Large intestine (tissue), 12 donors: Measurements from ENCODE around the gene ZNF165. TPM values are rescaled to one million over a fixed set of nuclear protein-coding genes. Genes with fewer than 3 reads are reported as not detected.
"Not testable (repeated sequence)": the region's sequence is repeated elsewhere in the genome, so short reads cannot be mapped to it uniquely, and the experiment has no call there.

Experiments used
- DNase-seq, 2 donors: peaks; one replicate each; pipeline versions ENCODE4 v3.0.0 to v3.0.0-alpha.2; 2013
- H3K27ac ChIP-seq: one replicate; pipeline ENCODE4 v1.5.1; 2013; ENCODE audit warnings: low read length
- H3K27me3 ChIP-seq: 2 replicates; pipeline ENCODE4 v1.6.1; 2013; ENCODE audit warnings: low read length; ENCODE audit not compliant: control insufficient read depth, insufficient read depth
- H3K36me3 ChIP-seq: 2 replicates; pipeline ENCODE4 v1.6.1; 2013; ENCODE audit warnings: low read length; ENCODE audit not compliant: control insufficient read depth, insufficient read depth
- H3K4me1 ChIP-seq: one replicate; pipeline ENCODE4 v1.6.1; 2013; ENCODE audit warnings: low read length; ENCODE audit not compliant: control insufficient read depth, insufficient read depth
- H3K4me3 ChIP-seq: one replicate; pipeline ENCODE4 v1.5.1; 2013; ENCODE audit warnings: low read length
- H3K9me3 ChIP-seq: one replicate; pipeline ENCODE4 v1.6.1; 2013; ENCODE audit warnings: mild to moderate bottlenecking, low read depth, low read length, moderate library complexity; ENCODE audit not compliant: control insufficient read depth
- WGBS: methylation state at CpG from one replicate; pipeline ENCODE4 v1.1.5; 2013; ENCODE audit warnings: low lambda C conversion rate; ENCODE audit not compliant: insufficient coverage; 5-methylcytosine and 5-hydroxymethylcytosine counted together
- long read RNA-seq, 11 donors: transcript quantifications; one replicate each; lab custom pipeline, GENCODE V29; 2026
- polyA plus RNA-seq: library from polyadenylated mRNA; unstranded; fragments of 120-200 nt; gene quantifications from one replicate; pipeline ENCODE4 v1.2.1, GENCODE V29; 2013

Gene ZNF165
- polyA plus RNA-seq, result 2.7 TPM
- long read RNA-seq, donor 1, result 0 reads
- long read RNA-seq, donor 2, partial matches to known transcripts, result 0 of 6 reads
- long read RNA-seq, donor 2, other reads (novel, unspliced or antisense), result 6 of 6 reads
- long read RNA-seq, donor 3, result 0 reads
- long read RNA-seq, donor 4, result 0 reads
- long read RNA-seq, donor 5, result 0 reads
- long read RNA-seq, donor 6, result 0 reads
- long read RNA-seq, donor 7, result 0 reads
- long read RNA-seq, donor 8, result 0 reads
- long read RNA-seq, donor 9, result 0 reads
- long read RNA-seq, donor 10, result 0 reads
- long read RNA-seq, donor 11, result 0 reads

GRCh38 chr6:28080381-28080630, at the start of gene ZNF165:
TSS of gene ZNF165 (plus strand) at chr6:28080568. CDS start at chr6:28085481, 4,913 bp downstream.
- peak within 1 kb of the TSS; percentile 93 for H3K27ac ChIP-seq
- H3K4me1 ChIP-seq, DNase-seq, H3K27me3 ChIP-seq, H3K9me3 ChIP-seq, H3K36me3 ChIP-seq: not testable (repeated sequence)
- no CpG with 5 or more reads among the region's 15 CpGs for WGBS
- H3K4me3 ChIP-seq, result peak within 1 kb of the TSS; percentile 72

- no peak overlapping the region for H3K27ac ChIP-seq
- H3K4me1 ChIP-seq, result no peaks in the 10 kb centered on the region
- no peaks in the 10 kb centered on the region for H3K9me3 ChIP-seq
- H3K36me3 ChIP-seq, result no peaks in the 10 kb centered on the region
- H3K27me3 ChIP-seq, result peaks cover 9% of the 10 kb centered on the region
- no peak overlapping the region for H3K4me3 ChIP-seq
- no peak for DNase-seq
- 90% methylated on average over 2 of the region's 4 CpGs for WGBS
These were observed 26.8 kb upstream of the ZNF165 start for GRCh38 chr6:28053584-28053983.

- H3K27ac ChIP-seq, result no peak overlapping the region
- no peaks in the 10 kb centered on the region for H3K9me3 ChIP-seq
- peaks cover 4% of the 10 kb centered on the region for H3K27me3 ChIP-seq
- no peak for DNase-seq
- no CpG with 5 or more reads among the region's 2 CpGs for WGBS
- no peaks in the 10 kb centered on the region for H3K4me1 ChIP-seq
- no peaks in the 10 kb centered on the region for H3K36me3 ChIP-seq
- H3K4me3 ChIP-seq, result no peak overlapping the region
These were observed 20.0 kb upstream of the ZNF165 start for GRCh38 chr6:28060405-28060804.

GRCh38 chr6:28064272-28064671, 16.1 kb upstream of the ZNF165 start:
- Histone ChIP-seq H3K4me3 (no peak overlapping the region), H3K36me3 (no peaks in the 10 kb centered on the region), H3K27me3 (peaks cover 12% of the 10 kb centered on the region), H3K27ac (no peak overlapping the region), H3K4me1 (no peaks in the 10 kb centered on the region), H3K9me3 (no peaks in the 10 kb centered on the region)
- WGBS, result 100% methylated on average over 1 of the region's 3 CpGs
- DNase-seq, result no peak

GRCh38 chr6:28068067-28068466, 12.3 kb upstream of the ZNF165 start:
- no peak for DNase-seq
- no peaks in the 10 kb centered on the region for H3K36me3 ChIP-seq
- peaks cover 23% of the 10 kb centered on the region for H3K27me3 ChIP-seq
- H3K4me3 ChIP-seq, result no peak overlapping the region
- H3K4me1 ChIP-seq, result no peaks in the 10 kb centered on the region
- H3K9me3 ChIP-seq, result no peaks in the 10 kb centered on the region
- no peak overlapping the region for H3K27ac ChIP-seq

- H3K27me3 ChIP-seq, result peaks cover 20% of the 10 kb centered on the region
- not testable (repeated sequence) for H3K4me3 ChIP-seq, H3K27ac ChIP-seq, H3K9me3 ChIP-seq, H3K4me1 ChIP-seq, DNase-seq, H3K36me3 ChIP-seq
- no CpG with 5 or more reads among the region's 4 CpGs for WGBS
These were observed 9.4 kb upstream of the ZNF165 start for GRCh38 chr6:28070968-28071367.

- H3K27ac ChIP-seq, result no peak overlapping the region
- no peak for DNase-seq
- no peaks in the 10 kb centered on the region for H3K9me3 ChIP-seq
- no peaks in the 10 kb centered on the region for H3K36me3 ChIP-seq
- H3K27me3 ChIP-seq, result peaks cover 5% of the 10 kb centered on the region
- no peaks in the 10 kb centered on the region for H3K4me1 ChIP-seq
- H3K4me3 ChIP-seq, result no peak overlapping the region
These were observed 2.3 kb upstream of the ZNF165 start for GRCh38 chr6:28078050-28078449.

- no peak for DNase-seq
- Histone ChIP-seq H3K27me3 (no peaks in the 10 kb centered on the region), H3K4me3 (no peak overlapping the region), H3K36me3 (no peaks in the 10 kb centered on the region), H3K4me1 (no peaks in the 10 kb centered on the region), H3K9me3 (no peaks in the 10 kb centered on the region), H3K27ac (no peak overlapping the region)
- WGBS, result 83% methylated on average over 1 of the region's 6 CpGs
These were observed 1.5 kb upstream of the ZNF165 start for GRCh38 chr6:28078836-28079235.

- no CpG with 5 or more reads among the region's 46 CpGs for WGBS
- H3K36me3 ChIP-seq, result peaks cover 6% of the 10 kb centered on the region
- no peaks in the 10 kb centered on the region for H3K27me3 ChIP-seq
- no peaks in the 10 kb centered on the region for H3K9me3 ChIP-seq
- H3K4me1 ChIP-seq, result no peaks in the 10 kb centered on the region
- peak overlapping the region; percentile 72 for H3K4me3 ChIP-seq
- peak overlapping the region; percentile 93 for H3K27ac ChIP-seq
- DNase-seq, result peak; percentile 96 to 98
These were observed 490 bp downstream of the ZNF165 start for GRCh38 chr6:28080631-28081485.

GRCh38 chr6:28081486-28081751, 1.1 kb downstream of the ZNF165 start:
- Histone ChIP-seq H3K4me3 (peak overlapping the region; percentile 72), H3K4me1 (no peaks in the 10 kb centered on the region), H3K36me3 (peaks cover 9% of the 10 kb centered on the region), H3K27me3 (no peaks in the 10 kb centered on the region), H3K9me3 (no peaks in the 10 kb centered on the region), H3K27ac (peak overlapping the region; percentile 93)
- no peak for DNase-seq
- WGBS, result 8% methylated on average over 4 of the region's 4 CpGs

GRCh38 chr6:28082939-28083338, 2.6 kb downstream of the ZNF165 start:
- Histone ChIP-seq H3K4me3 (no peak overlapping the region), H3K27ac (no peak overlapping the region), H3K9me3 (peaks cover 4% of the 10 kb centered on the region), H3K27me3 (no peaks in the 10 kb centered on the region), H3K36me3 (peaks cover 15% of the 10 kb centered on the region), H3K4me1 (no peaks in the 10 kb centered on the region)
- no peak for DNase-seq
